HCT116 (cell line): ENCODE measurements around the gene UVSSA. TPM values are rescaled to one million over a fixed set of nuclear protein-coding genes. Genes with fewer than 3 reads are reported as not detected.

Experiments
- ATAC-seq: fragments of 200-7000 bp; cut with Tn5 transposase; 2 replicates; pipeline ENCODE4 v1.9.1; 2020; ENCODE audit warnings: mild to moderate bottlenecking, moderate library complexity
- BruUV-seq: library from RNA; stranded (reverse); fragments of 400-500 nt; replicated peaks from 2 replicates; lab custom pipeline; 2021; lab: Mats Ljungman, UMichigan
- CTCF ChIA-PET: fragments of 300-600 bp; sonication (Branson Sonifier 250); formaldehyde crosslinking; loops from one replicate; lab custom pipeline; 2021; ENCODE audit warnings: antibody characterized with exemption; lab: Charles Lee
- POLR2A ChIA-PET: fragments of 300-600, 350-600 bp; sonication (Branson Sonifier 250); formaldehyde crosslinking; loops from one replicate; lab custom pipeline; 2021; ENCODE audit warnings: antibody characterized with exemption; lab: Charles Lee
- RAD21 ChIA-PET, 2 experiments: fragments of 300-600 bp; sonication (Branson Sonifier 250); formaldehyde crosslinking; loops; one replicate each; lab custom pipeline; 2023; ENCODE audit warnings: low total read pairs in 2 of 2; ENCODE audit not compliant: uncharacterized antibody in 2 of 2, unreplicated experiment in 2 of 2, low non-redundant PET in 1 of 2; lab: Charles Lee
- DNase-seq: peaks from one replicate; pipeline ENCODE4 v3.0.0-alpha.2; 2010; ENCODE audit warnings: low read depth, low spot score
- H2AFZ ChIP-seq: fragments of 200-600 bp; shearing (Covaris generic), sonication (generic); 2 replicates; pipeline ENCODE4 v1.6.1; 2017; ENCODE audit warnings: low read depth, mixed run types, mixed read lengths, antibody characterized with exemption, low read length; ENCODE audit not compliant: poor library complexity, severe bottlenecking
- H3K27ac ChIP-seq: 2 replicates; pipeline ENCODE4 v1.5.1; 2012; ENCODE audit warnings: low read depth, low read length
- H3K27me3 ChIP-seq: fragments of 200-600 bp; sonication (generic); 2 replicates; pipeline ENCODE4 v1.6.1; 2016; ENCODE audit warnings: mixed run types, low read length, mixed read lengths; ENCODE audit not compliant: insufficient read depth
- H3K36me3 ChIP-seq, 2 experiments: fragments of 200-500 bp in 1 of 2; fragments of 200-600 bp in 1 of 2; sonication (Bioruptor generic) in 1 of 2; sonication (generic) in 1 of 2; 2 replicates each; pipeline versions ENCODE4 v1.5.1 to v1.6.1; 2014 to 2016; ENCODE audit warnings: low read length in 2 of 2, inconsistent platforms in 1 of 2, mixed read lengths in 1 of 2, mixed run types in 1 of 2; ENCODE audit not compliant: insufficient read depth in 2 of 2, control insufficient read depth in 1 of 2
- H3K4me1 ChIP-seq, 2 experiments: fragments of 200-600 bp in 1 of 2; sonication (generic) in 1 of 2; 2 replicates each; pipeline versions ENCODE4 v1.5.1 to v1.6.1; 2012 to 2017; ENCODE audit warnings: low read length in 2 of 2, inconsistent platforms in 1 of 2, mild to moderate bottlenecking in 1 of 2, mixed read lengths in 1 of 2, mixed run types in 1 of 2, moderate library complexity in 1 of 2; ENCODE audit not compliant: insufficient read depth in 2 of 2, control insufficient read depth in 1 of 2
- H3K4me2 ChIP-seq: fragments of 200-600 bp; sonication (generic); 2 replicates; pipeline ENCODE4 v1.6.1; 2017; ENCODE audit warnings: mixed run types, low read length, mixed read lengths
- H3K4me3 ChIP-seq, 2 experiments: fragments of 200-600 bp in 1 of 2; sonication (generic) in 1 of 2; replicated peaks in 1 of 2; 2 replicates each; pipeline ENCODE4 v1.5.1; 2011 to 2016; ENCODE audit warnings: low read length in 2 of 2, control low read depth in 1 of 2, low read depth in 1 of 2, mild to moderate bottlenecking in 1 of 2, mixed read lengths in 1 of 2, mixed run types in 1 of 2
- H3K79me2 ChIP-seq: fragments of 200-600 bp; sonication (generic); 2 replicates; pipeline ENCODE4 v1.6.1; 2017; ENCODE audit warnings: mild to moderate bottlenecking, mixed run types, low read length, moderate library complexity, mixed read lengths; ENCODE audit not compliant: insufficient read depth
- H3K9ac ChIP-seq: fragments of 200-600 bp; sonication (generic); 2 replicates; pipeline ENCODE4 v1.6.1; 2016; ENCODE audit warnings: low read length, mixed read lengths
- H3K9me2 ChIP-seq: fragments of 200-600 bp; sonication (generic), shearing (Covaris generic); 2 replicates; pipeline ENCODE4 v1.6.1; 2017; ENCODE audit warnings: mixed run types, mild to moderate bottlenecking, moderate library complexity; ENCODE audit not compliant: insufficient read depth
- H3K9me3 ChIP-seq, 2 experiments: fragments of 200-500 bp in 1 of 2; fragments of 200-600 bp in 1 of 2; sonication (Bioruptor generic) in 1 of 2; sonication (generic) in 1 of 2; 2 replicates each; pipeline ENCODE4 v1.6.1; 2014 to 2017; ENCODE audit warnings: low read length in 2 of 2, mixed read lengths in 2 of 2, inconsistent platforms in 1 of 2, low read depth in 1 of 2, mild to moderate bottlenecking in 1 of 2, mixed run types in 1 of 2, moderate library complexity in 1 of 2; ENCODE audit not compliant: control insufficient read depth in 1 of 2, insufficient read depth in 1 of 2
- H4K20me1 ChIP-seq: fragments of 200-600 bp; sonication (generic), shearing (Covaris generic); 2 replicates; pipeline ENCODE4 v1.6.1; 2017; ENCODE audit warnings: mixed run types, mild to moderate bottlenecking, moderate library complexity; ENCODE audit not compliant: insufficient read depth
- ATF3 ChIP-seq: IDR thresholded peaks from 2 replicates; pipeline ENCODE4 v1.6.1; 2012
- CBX3 ChIP-seq: IDR thresholded peaks from 2 replicates; pipeline ENCODE4 v1.6.1; 2012; ENCODE audit warnings: low read depth
- CEBPB ChIP-seq: IDR thresholded peaks from 2 replicates; pipeline ENCODE4 v1.6.1; 2012; ENCODE audit warnings: low read depth
- CTCF ChIP-seq, 3 experiments: fragments of 200-600 bp in 1 of 3; sonication (generic) in 1 of 3; IDR thresholded peaks in 2 of 3; conservative IDR thresholded peaks in 1 of 3; 2 replicates each; pipeline ENCODE4 v1.5.1; 2012 to 2017; ENCODE audit warnings: low read depth in 2 of 3, low read length in 2 of 3, antibody characterized with exemption in 1 of 3, borderline replicate concordance in 1 of 3, control low read depth in 1 of 3, mild to moderate bottlenecking in 1 of 3, mixed read lengths in 1 of 3, mixed run types in 1 of 3, moderate library complexity in 1 of 3; ENCODE audit not compliant: insufficient read depth in 1 of 3
- EGR1 ChIP-seq: IDR thresholded peaks from 2 replicates; pipeline ENCODE4 v1.6.1; 2012; ENCODE audit warnings: low read depth
- ELF1 ChIP-seq: IDR thresholded peaks from 2 replicates; pipeline ENCODE4 v1.6.1; 2012; ENCODE audit warnings: low read depth, borderline replicate concordance
- EZH2 ChIP-seq: fragments of 200-600 bp; sonication (generic); IDR thresholded peaks from 2 replicates; pipeline ENCODE4 v1.6.1; 2017; ENCODE audit warnings: antibody characterized with exemption, mixed run types
- FOSL1 ChIP-seq: IDR thresholded peaks from 2 replicates; pipeline ENCODE4 v1.6.1; 2012; ENCODE audit warnings: low read depth
- JUND ChIP-seq: IDR thresholded peaks from 2 replicates; pipeline ENCODE4 v1.6.1; 2012
- MAX ChIP-seq: IDR thresholded peaks from 2 replicates; pipeline ENCODE4 v1.6.1; 2012
- POLR2A ChIP-seq: IDR thresholded peaks from 2 replicates; pipeline ENCODE4 v1.7.0; 2011; ENCODE audit warnings: borderline replicate concordance; ENCODE audit not compliant: insufficient read depth, insufficient read length; ENCODE audit errors: extremely low read depth
- POLR2AphosphoS5 ChIP-seq: IDR thresholded peaks from 2 replicates; pipeline ENCODE4 v1.6.1; 2011; ENCODE audit warnings: mild to moderate bottlenecking, low read depth, low read length, moderate library complexity
- RAD21 ChIP-seq: IDR thresholded peaks from 2 replicates; pipeline ENCODE4 v1.6.1; 2012; ENCODE audit warnings: low read depth, mild to moderate bottlenecking
- REST ChIP-seq: IDR thresholded peaks from 2 replicates; pipeline ENCODE4 v1.6.1; 2012; ENCODE audit warnings: low read depth
- SP1 ChIP-seq: IDR thresholded peaks from 2 replicates; pipeline ENCODE4 v1.6.1; 2012; ENCODE audit warnings: low read depth
- SRF ChIP-seq: IDR thresholded peaks from 2 replicates; pipeline ENCODE4 v1.6.1; 2012; ENCODE audit warnings: low read depth
- YY1 ChIP-seq: IDR thresholded peaks from 2 replicates; pipeline ENCODE4 v1.6.1; 2011; ENCODE audit warnings: low read length, low read depth, moderate library complexity, mild to moderate bottlenecking; ENCODE audit not compliant: insufficient replicate concordance; ENCODE audit errors: extremely low read depth
- ZBTB33 ChIP-seq: IDR thresholded peaks from 2 replicates; pipeline ENCODE4 v1.6.1; 2011; ENCODE audit warnings: mild to moderate bottlenecking, low read length, moderate library complexity; ENCODE audit not compliant: insufficient replicate concordance; ENCODE audit errors: extremely low read depth
- ZNF274 ChIP-seq: fragments of 200-500 bp; sonication (Bioruptor generic); IDR thresholded peaks from 2 replicates; pipeline ENCODE4 v1.6.1; 2014; ENCODE audit warnings: mild to moderate bottlenecking, low read depth, low read length, inconsistent platforms
- intact Hi-C: fragments of 100-400 bp; cut with micrococcal nuclease; formaldehyde crosslinking; loops from 2 replicates; pipeline ENCODE4 v1.10.0; 2022
- total RNA-seq: library from RNA; stranded (reverse); gene quantifications from one replicate; pipeline ENCODE4 v1.2.1, GENCODE V29; 2021; ENCODE audit not compliant: unreplicated experiment

Gene UVSSA
- total RNA-seq, 1 experiment from 2014 or later: 30.5 TPM

GRCh38 chr4:1310031-1310795 lies 36.8 kb upstream of the UVSSA start:
- Histone ChIP-seq H3K9me2 (no peaks in the 10 kb centered on the region), H3K27me3 (no peaks in the 10 kb centered on the region), H3K36me3 (peaks cover 11 to 30% of the 10 kb centered on the region in 2 experiments), H3K79me2 (peaks cover 97% of the 10 kb centered on the region), H2AFZ (no peak overlapping the region), H3K4me3 (no peak overlapping the region), H3K27ac (no peak overlapping the region), H3K4me2 (no peak overlapping the region), H3K9ac (no peak overlapping the region), H3K9me3 (no peaks in the 10 kb centered on the region), H3K4me1 (peaks cover 16 to 17% of the 10 kb centered on the region in 2 experiments), H4K20me1 (no peaks in the 10 kb centered on the region)
- ATAC-seq: no peak
- RAD21 ChIA-PET: no interaction called here
- DNase-seq: no peak
- no TSS peak for BruUV-seq
- TF ChIP-seq FOSL1: no peak
- no peak for TF ChIP-seq ZBTB33
- no peak for TF ChIP-seq RAD21
- no peak for TF ChIP-seq CEBPB
- no peak for TF ChIP-seq ELF1
- no peak for TF ChIP-seq POLR2AphosphoS5
- TF ChIP-seq REST: no peak
- TF ChIP-seq MAX: no peak
- no peak for TF ChIP-seq ZNF274
- TF ChIP-seq YY1: no peak
- no peak for TF ChIP-seq CTCF (IDR thresholded peaks at IDR 0.05 in 2 of 3, conservative IDR thresholded peaks at IDR 0.05 in 1 of 3; ENCODE audit: borderline replicate concordance in 1 of 3, insufficient read depth in 1 of 3, low read depth in 2 of 3, low read length in 2 of 3)
- no peak for TF ChIP-seq SP1
- TF ChIP-seq EZH2: no peak
- TF ChIP-seq ATF3: no peak
- no peak for TF ChIP-seq EGR1
- TF ChIP-seq POLR2A: no peak
- TF ChIP-seq SRF: no peak
- no peak for TF ChIP-seq JUND
- no peak for TF ChIP-seq CBX3
- intact Hi-C loops: no loop called here
- POLR2A ChIA-PET: no interaction called here
- CTCF ChIA-PET: no interaction called here
